HepG2 (cell line): ENCODE data around the gene MLYCD. TPM values are rescaled to one million over a fixed set of nuclear protein-coding genes. Genes with fewer than 3 reads are reported as not detected.
A peak's percentile ranks its signal among the peaks of the same experiment; 100 is the strongest.

Experiments
- ATAC-seq: fragments of 200-7000 bp; cut with Tn5 transposase; 3 replicates; pipeline ENCODE4 v1.9.1; 2020; ENCODE audit warnings: mild to moderate bottlenecking, moderate library complexity
- BruUV-seq: library from RNA; stranded (reverse); fragments of 400-500 nt; replicated peaks from 2 replicates; lab custom pipeline; 2021; lab: Mats Ljungman, UMichigan
- CTCF ChIA-PET: fragments of 300-600 bp; formaldehyde crosslinking; extraction: SDS; loops from one replicate; lab custom pipeline; 2021; ENCODE audit warnings: low total read pairs, inconsistent platforms, low intra/inter-chr PET ratio; lab: Yijun Ruan, JAX
- POLR2A ChIA-PET: fragments of 350-600 bp; sonication (Branson Sonifier 250); formaldehyde crosslinking; loops from one replicate; lab custom pipeline; 2020; ENCODE audit warnings: antibody characterized with exemption, inconsistent platforms; lab: Yijun Ruan, JAX
- DNase-seq: peaks from one replicate; pipeline ENCODE4 v3.0.0-alpha.2; 2015; ENCODE audit warnings: low spot score
- FAIRE-seq: peaks from 3 replicates; lab custom pipeline; 2011; peaks lifted over from hg19 to GRCh38; lab: Jason Lieb, UNC
- H2AFZ ChIP-seq: one replicate; pipeline ENCODE4 v1.6.1; 2011; ENCODE audit warnings: low read length, inconsistent platforms
- H3K27ac ChIP-seq: fragments of 300-600 bp; 3 replicates; pipeline ENCODE4 v1.8.0; 2011; ENCODE audit warnings: mixed run types, mild to moderate bottlenecking, mixed read lengths, low read length, inconsistent platforms; ENCODE audit not compliant: insufficient read depth; ENCODE audit errors: extremely low read length
- H3K27me3 ChIP-seq, 2 experiments: fragments of 200-600 bp in 1 of 2; 2 replicates in 1 of 2; 3 replicates in 1 of 2; pipeline versions ENCODE4 v1.6.0 to v1.8.0; 2011; ENCODE audit warnings: low read length in 2 of 2, mild to moderate bottlenecking in 2 of 2, moderate library complexity in 2 of 2, inconsistent platforms in 1 of 2; ENCODE audit not compliant: insufficient read depth in 2 of 2, control insufficient read depth in 1 of 2
- H3K36me3 ChIP-seq, 2 experiments: fragments of 200-600 bp in 1 of 2; replicated peaks in 1 of 2; 2 replicates in 1 of 2; 3 replicates in 1 of 2; pipeline versions ENCODE4 v1.5.1 to v1.8.0; 2011; ENCODE audit warnings: low read length in 2 of 2, inconsistent platforms in 1 of 2; ENCODE audit not compliant: insufficient read depth in 2 of 2, control insufficient read depth in 1 of 2
- H3K4me1 ChIP-seq: 2 replicates; pipeline ENCODE4 v1.5.1; 2012; ENCODE audit warnings: low read length, inconsistent platforms; ENCODE audit not compliant: insufficient read depth
- H3K4me2 ChIP-seq: 2 replicates; pipeline ENCODE4 v1.6.0; 2011; ENCODE audit warnings: low read depth, low read length, inconsistent platforms
- H3K4me3 ChIP-seq, 3 experiments: fragments of 200-600 bp in 1 of 3; sonication (generic), shearing (Covaris generic) in 1 of 3; replicated peaks in 1 of 3; 2 replicates each; pipeline ENCODE4 v1.5.1; 2011 to 2016; ENCODE audit warnings: low read length in 3 of 3, inconsistent platforms in 2 of 3, low read depth in 2 of 3, mild to moderate bottlenecking in 2 of 3, control low read depth in 1 of 3, mixed read lengths in 1 of 3; ENCODE audit not compliant: insufficient read depth in 1 of 3
- H3K79me2 ChIP-seq: one replicate; pipeline ENCODE4 v1.6.1; 2011; ENCODE audit warnings: low read length, inconsistent platforms; ENCODE audit not compliant: insufficient read depth
- H3K9ac ChIP-seq: 2 replicates; pipeline ENCODE4 v1.6.0; 2011; ENCODE audit warnings: mild to moderate bottlenecking, low read depth, low read length, inconsistent platforms; ENCODE audit not compliant: insufficient read depth
- H3K9me3 ChIP-seq: 2 replicates; pipeline ENCODE4 v1.5.1; 2012; ENCODE audit warnings: mild to moderate bottlenecking, low read length
- H4K20me1 ChIP-seq: 2 replicates; pipeline ENCODE4 v1.6.0; 2011; ENCODE audit warnings: inconsistent platforms, mild to moderate bottlenecking, low read length, moderate library complexity; ENCODE audit not compliant: insufficient read depth
- ARID2 ChIP-seq: sonication (generic); formaldehyde crosslinking; IDR thresholded peaks from 2 replicates; pipeline ENCODE4 v1.8.1; 2022; ENCODE audit warnings: mild to moderate bottlenecking, missing genetic modification reagents, borderline replicate concordance
- BORCS8-MEF2B ChIP-seq: sonication (generic); formaldehyde crosslinking; IDR thresholded peaks from 2 replicates; pipeline ENCODE4 v1.8.0; 2022; ENCODE audit warnings: mild to moderate bottlenecking, missing genetic modification reagents
- BRCA1 ChIP-seq: sonication (generic); formaldehyde crosslinking; IDR thresholded peaks from 2 replicates; pipeline ENCODE4 v1.4.0; 2020; ENCODE audit warnings: missing genetic modification reagents
- HMGA1 ChIP-seq: sonication (generic); formaldehyde crosslinking; conservative IDR thresholded peaks from 2 replicates; pipeline ENCODE4 v1.4.0; 2020; ENCODE audit warnings: missing genetic modification reagents
- KDM2A ChIP-seq: sonication (generic); formaldehyde crosslinking; IDR thresholded peaks from 2 replicates; pipeline ENCODE4 v1.4.0; 2020; ENCODE audit warnings: low read depth, missing genetic modification reagents, borderline replicate concordance
- MAFK ChIP-seq, 2 experiments: IDR thresholded peaks in 1 of 2; conservative IDR thresholded peaks in 1 of 2; 2 replicates each; pipeline ENCODE4 v1.6.1; 2011; ENCODE audit warnings: improper control_type of control experiment in 2 of 2, low read length in 2 of 2
- POLR2A ChIP-seq, 2 experiments: IDR thresholded peaks; 2 replicates each; pipeline ENCODE4 v1.6.1; 2011; ENCODE audit warnings: low read depth in 2 of 2, low read length in 2 of 2, mild to moderate bottlenecking in 1 of 2, moderate library complexity in 1 of 2; ENCODE audit not compliant: insufficient read depth in 1 of 2
- SRF ChIP-seq: IDR thresholded peaks from 2 replicates; pipeline ENCODE4 v1.6.1; 2011; ENCODE audit warnings: mild to moderate bottlenecking, low read depth, low read length, moderate library complexity
- TRIM22 ChIP-seq: fragments of 450-650 bp; IDR thresholded peaks from 2 replicates; pipeline ENCODE4 v1.6.1; 2017
- ZBED4 ChIP-seq: sonication (generic); formaldehyde crosslinking; IDR thresholded peaks from 2 replicates; pipeline ENCODE4 v1.4.0; 2020; ENCODE audit warnings: missing genetic modification reagents, borderline replicate concordance
- ZNF414 ChIP-seq: sonication (generic); formaldehyde crosslinking; IDR thresholded peaks from 2 replicates; pipeline ENCODE4 v1.5.0; 2020; ENCODE audit warnings: missing genetic modification reagents
- ZNF619 ChIP-seq: sonication (generic); formaldehyde crosslinking; IDR thresholded peaks from 2 replicates; pipeline ENCODE4 v1.4.0; 2020; ENCODE audit warnings: mild to moderate bottlenecking, missing genetic modification reagents
- WGBS: methylation state at CpG from one replicate; pipeline ENCODE4 v1.1.6; 2017; ENCODE audit warnings: low lambda C conversion rate; 5-methylcytosine and 5-hydroxymethylcytosine counted together
- in situ Hi-C: cut with HindIII; loops from 2 replicates; pipeline ENCODE4 v1.10.0; 2017; ENCODE audit warnings: low pct_unique_long_range_greater_than_20kb; ENCODE audit not compliant: extremely low pct_ligation_motif_present
- intact Hi-C: fragments of 100-400 bp; cut with micrococcal nuclease; formaldehyde crosslinking; loops from one replicate; pipeline ENCODE4 v1.10.0; 2022; ENCODE audit not compliant: unreplicated experiment
- polyA plus RNA-seq, 8 experiments: library from polyadenylated mRNA; depleted of rRNA in 3 of 8; stranded (reverse) in 7 of 8; unstranded in 1 of 8; fragments of >200 nt; fragmentation: Illumina TruSeq in 4 of 8; extraction: Trizol in 4 of 8; gene quantifications; 2 replicates each; pipeline versions ENCODE4 v1.2.1 to v1.2.3, GENCODE V29; 2011 to 2016; ENCODE audit warnings: low read depth in 4 of 8, missing spikeins in 1 of 8, mixed read lengths in 1 of 8; ENCODE audit not compliant: insufficient read depth in 1 of 8
- total RNA-seq, 5 experiments: library from RNA; depleted of rRNA; stranded (reverse); fragments of >200 nt; fragmentation: Illumina TruSeq; extraction: Trizol; gene quantifications; 2 replicates each; pipeline ENCODE4 v1.2.3, GENCODE V29; 2016; ENCODE audit warnings: low read depth in 1 of 5
- TF ChIP-seq, protein P1 (sequence below): sonication (generic); formaldehyde crosslinking; IDR thresholded peaks from 2 replicates; pipeline ENCODE4 v1.4.0; 2020; ENCODE audit warnings: mild to moderate bottlenecking, missing genetic modification reagents
- TF ChIP-seq, protein P2 (sequence below): sonication (generic); formaldehyde crosslinking; IDR thresholded peaks from 2 replicates; pipeline ENCODE4 v1.8.0; 2022; ENCODE audit warnings: mild to moderate bottlenecking, missing genetic modification reagents, moderate library complexity

Gene MLYCD
- total and polyA plus RNA-seq, 2 of the 13 experiments (the other 11 are each of a cell fraction or from before 2014, with no cell fraction given) = 1.8 to 4.0 TPM

GRCh38 chr16:83959656-83960434 is 60.9 kb downstream of the MLYCD start:
- Histone ChIP-seq H3K4me3 (no peak overlapping the region), H3K27me3 (no peaks in the 10 kb centered on the region), H3K9ac (no peak overlapping the region), H2AFZ (no peak overlapping the region), H3K9me3 (no peaks in the 10 kb centered on the region), H3K4me2 (no peak overlapping the region), H3K27ac (no peak overlapping the region), H4K20me1 (peaks cover 25% of the 10 kb centered on the region; the same call in 1 of the 2 replicates), H3K4me1 (peaks cover 23% of the 10 kb centered on the region), H3K36me3 (peaks cover 50 to 89% of the 10 kb centered on the region in 2 experiments), H3K79me2 (peaks cover 12% of the 10 kb centered on the region)
- FAIRE-seq = no peak
- POLR2A ChIA-PET = no interaction called here
- intact Hi-C loops = loop anchor here (10.0 kb wide), 1 partner anchor 135 kb away; no protein-coding TSS in a partner anchor
- DNase-seq = no peak
- WGBS = 94% methylated on average over 12 of the region's 12 CpGs
- ATAC-seq = no peak
- BruUV-seq = no TSS peak
- in situ Hi-C loops = loop anchor here (5.0 to 25.0 kb wide), 2 partner anchors 82 to 227 kb away; partner anchors contain the start of genes ADAD2, SLC38A8 and TAF1C
- CTCF ChIA-PET = no interaction called here
- no peak for TF ChIP-seq ZBED4 (CRISPR knock-in tag)
- no peak for TF ChIP-seq ZNF414 (CRISPR knock-in tag)
- 0 out of 4 replicates have a peak, but pooled peaks have one; percentile 6 for TF ChIP-seq POLR2A (IDR thresholded peaks at IDR 0.05; ENCODE audit: insufficient read depth in 1 of 2, low read depth in 2 of 2, low read length in 2 of 2)
- TF ChIP-seq ARID2 (CRISPR knock-in tag) = no peak
- no peak for TF ChIP-seq TRIM22
- no peak for TF ChIP-seq SRF
- TF ChIP-seq BORCS8-MEF2B = no peak
- TF ChIP-seq, protein P1, sequence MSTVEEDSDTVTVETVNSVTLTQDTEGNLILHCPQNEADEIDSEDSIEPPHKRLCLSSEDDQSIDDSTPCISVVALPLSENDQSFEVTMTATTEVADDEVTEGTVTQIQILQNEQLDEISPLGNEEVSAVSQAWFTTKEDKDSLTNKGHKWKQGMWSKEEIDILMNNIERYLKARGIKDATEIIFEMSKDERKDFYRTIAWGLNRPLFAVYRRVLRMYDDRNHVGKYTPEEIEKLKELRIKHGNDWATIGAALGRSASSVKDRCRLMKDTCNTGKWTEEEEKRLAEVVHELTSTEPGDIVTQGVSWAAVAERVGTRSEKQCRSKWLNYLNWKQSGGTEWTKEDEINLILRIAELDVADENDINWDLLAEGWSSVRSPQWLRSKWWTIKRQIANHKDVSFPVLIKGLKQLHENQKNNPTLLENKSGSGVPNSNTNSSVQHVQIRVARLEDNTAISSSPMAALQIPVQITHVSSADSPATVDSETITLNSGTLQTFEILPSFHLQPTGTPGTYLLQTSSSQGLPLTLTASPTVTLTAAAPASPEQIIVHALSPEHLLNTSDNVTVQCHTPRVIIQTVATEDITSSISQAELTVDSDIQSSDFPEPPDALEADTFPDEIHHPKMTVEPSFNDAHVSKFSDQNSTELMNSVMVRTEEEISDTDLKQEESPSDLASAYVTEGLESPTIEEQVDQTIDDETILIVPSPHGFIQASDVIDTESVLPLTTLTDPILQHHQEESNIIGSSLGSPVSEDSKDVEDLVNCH (CRISPR knock-in tag) = no peak
- TF ChIP-seq, protein P2, sequence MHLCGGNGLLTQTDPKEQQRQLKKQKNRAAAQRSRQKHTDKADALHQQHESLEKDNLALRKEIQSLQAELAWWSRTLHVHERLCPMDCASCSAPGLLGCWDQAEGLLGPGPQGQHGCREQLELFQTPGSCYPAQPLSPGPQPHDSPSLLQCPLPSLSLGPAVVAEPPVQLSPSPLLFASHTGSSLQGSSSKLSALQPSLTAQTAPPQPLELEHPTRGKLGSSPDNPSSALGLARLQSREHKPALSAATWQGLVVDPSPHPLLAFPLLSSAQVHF (CRISPR knock-in tag) = no peak
- TF ChIP-seq ZNF619 (CRISPR knock-in tag) = no peak
- peak; percentile 50 to 64; a peak in 3 of 4 replicates for TF ChIP-seq MAFK (conservative IDR thresholded peaks at IDR 0.05 in 1 of 2, IDR thresholded peaks at IDR 0.05 in 1 of 2; ENCODE audit: low read length in 2 of 2)
- TF ChIP-seq KDM2A (CRISPR knock-in tag) = no peak
- no peak for TF ChIP-seq BRCA1 (CRISPR knock-in tag)
- TF ChIP-seq HMGA1 = no peak
